GM19395 (cell line): ENCODE results near the gene SH3PXD2A.
"Not testable (repeated sequence)": the region's sequence is repeated elsewhere in the genome, so short reads cannot be mapped to it uniquely, and the experiment has no call there.

ENCODE experiments used
- ATAC-seq: cut with Tn5 transposase; IDR thresholded peaks from one replicate; pipeline ENCODE4 v1.9.1; 2021; ENCODE audit warnings: mild to moderate bottlenecking, moderate library complexity; ENCODE audit not compliant: unreplicated experiment

Gene SH3PXD2A

GRCh38 chr10:103751667-103752290, 103.6 kb downstream of the SH3PXD2A start:
- no peak for ATAC-seq

GRCh38 chr10:103750836-103751235, 104.5 kb downstream of the SH3PXD2A start:
- ATAC-seq, result no peak

GRCh38 chr10:103749779-103750178, 105.6 kb downstream of the SH3PXD2A start:
- ATAC-seq, result no peak

GRCh38 chr10:103748020-103748419, 107.4 kb downstream of the SH3PXD2A start:
- ATAC-seq, result no peak

- ATAC-seq, result no peak
These were observed 108.0 kb downstream of the SH3PXD2A start for GRCh38 chr10:103747193-103747865.

- no peak for ATAC-seq
These were observed 108.8 kb downstream of the SH3PXD2A start for GRCh38 chr10:103746598-103746997.

GRCh38 chr10:103745341-103746247, 109.8 kb downstream of the SH3PXD2A start:
- no peak for ATAC-seq

GRCh38 chr10:103742824-103743223, 112.6 kb downstream of the SH3PXD2A start:
- no peak for ATAC-seq

- ATAC-seq, result no peak
These were observed 114.8 kb downstream of the SH3PXD2A start for GRCh38 chr10:103740611-103741010.

- no peak for ATAC-seq
These were observed 116.2 kb downstream of the SH3PXD2A start for GRCh38 chr10:103739039-103739764.

- ATAC-seq, result no peak
These were observed 117.5 kb downstream of the SH3PXD2A start for GRCh38 chr10:103737735-103738367.

GRCh38 chr10:103736763-103737162, 118.6 kb downstream of the SH3PXD2A start:
- peak; percentile 49 for ATAC-seq

GRCh38 chr10:103736044-103736443, 119.3 kb downstream of the SH3PXD2A start:
- no peak for ATAC-seq

GRCh38 chr10:103734731-103735130, 120.6 kb downstream of the SH3PXD2A start:
- no peak for ATAC-seq

- ATAC-seq, result no peak
These were observed 122.3 kb downstream of the SH3PXD2A start for GRCh38 chr10:103733045-103733419.

GRCh38 chr10:103732339-103733044, 122.9 kb downstream of the SH3PXD2A start:
- no peak for ATAC-seq

GRCh38 chr10:103731609-103732270, 123.6 kb downstream of the SH3PXD2A start:
- ATAC-seq, result no peak

GRCh38 chr10:103731026-103731425, 124.3 kb downstream of the SH3PXD2A start:
- ATAC-seq, result not testable (repeated sequence)

GRCh38 chr10:103729851-103730250, 125.5 kb downstream of the SH3PXD2A start:
- ATAC-seq, result no peak
